GM23338 (cell line): ENCODE data around the gene RETNLB.

Experiments used
- EZH2phosphoT487 ChIP-seq: fragments of 200-600 bp; sonication (generic); IDR thresholded peaks from one replicate; pipeline ENCODE4 v1.8.1; 2018; ENCODE audit warnings: antibody characterized with exemption; ENCODE audit not compliant: unreplicated experiment
- POLR2AphosphoS5 ChIP-seq: IDR thresholded peaks from 2 replicates; pipeline ENCODE4 v1.6.1; 2016; ENCODE audit warnings: antibody characterized with exemption, low read depth
- TF ChIP-seq, protein P1 (sequence below), 2 experiments: fragments of 200-600 bp in 1 of 2; sonication (generic) in 1 of 2; conservative IDR thresholded peaks; 2 replicates each; pipeline versions ENCODE4 v1.5.1 to v1.6.1; 2016 to 2017; ENCODE audit warnings: antibody characterized with exemption in 2 of 2, low read depth in 2 of 2, mild to moderate bottlenecking in 2 of 2, moderate library complexity in 1 of 2

DNA sequence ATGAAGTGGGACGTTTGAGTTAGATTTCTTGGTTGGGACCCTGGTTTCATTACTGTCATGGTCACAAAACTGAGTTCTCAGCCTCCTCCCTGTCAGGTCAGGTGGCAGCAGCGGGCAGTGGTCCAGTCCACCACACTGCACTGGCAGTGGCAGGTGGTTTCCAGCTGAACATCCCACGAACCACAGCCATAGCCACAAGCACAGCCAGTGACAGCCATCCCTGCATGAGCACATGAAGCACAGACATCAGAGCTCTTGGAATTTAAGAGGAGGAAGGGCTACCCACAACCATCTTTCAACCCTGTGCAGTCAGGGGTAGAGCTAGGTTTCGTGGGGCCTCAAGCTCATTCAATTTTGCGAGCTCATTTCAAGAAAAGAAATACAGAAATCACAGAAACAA lies 1.5 kb downstream of the RETNLB start:
- TF ChIP-seq EZH2phosphoT487 (no peak), POLR2AphosphoS5 (no peak)
- TF ChIP-seq, protein P1, sequence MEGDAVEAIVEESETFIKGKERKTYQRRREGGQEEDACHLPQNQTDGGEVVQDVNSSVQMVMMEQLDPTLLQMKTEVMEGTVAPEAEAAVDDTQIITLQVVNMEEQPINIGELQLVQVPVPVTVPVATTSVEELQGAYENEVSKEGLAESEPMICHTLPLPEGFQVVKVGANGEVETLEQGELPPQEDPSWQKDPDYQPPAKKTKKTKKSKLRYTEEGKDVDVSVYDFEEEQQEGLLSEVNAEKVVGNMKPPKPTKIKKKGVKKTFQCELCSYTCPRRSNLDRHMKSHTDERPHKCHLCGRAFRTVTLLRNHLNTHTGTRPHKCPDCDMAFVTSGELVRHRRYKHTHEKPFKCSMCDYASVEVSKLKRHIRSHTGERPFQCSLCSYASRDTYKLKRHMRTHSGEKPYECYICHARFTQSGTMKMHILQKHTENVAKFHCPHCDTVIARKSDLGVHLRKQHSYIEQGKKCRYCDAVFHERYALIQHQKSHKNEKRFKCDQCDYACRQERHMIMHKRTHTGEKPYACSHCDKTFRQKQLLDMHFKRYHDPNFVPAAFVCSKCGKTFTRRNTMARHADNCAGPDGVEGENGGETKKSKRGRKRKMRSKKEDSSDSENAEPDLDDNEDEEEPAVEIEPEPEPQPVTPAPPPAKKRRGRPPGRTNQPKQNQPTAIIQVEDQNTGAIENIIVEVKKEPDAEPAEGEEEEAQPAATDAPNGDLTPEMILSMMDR (conservative IDR thresholded peaks at IDR 0.05; ENCODE audit: low read depth in 2 of 2) = no peak
